8988T (cell line): ENCODE measurements around the gene FAM13B.
"Not testable (repeated sequence)": the region's sequence is repeated elsewhere in the genome, so short reads cannot be mapped to it uniquely, and the experiment has no call there.

Experiments
- DNase-seq: peaks from one replicate; pipeline ENCODE4 v3.0.0; 2011

The FAM13B gene

DNA sequence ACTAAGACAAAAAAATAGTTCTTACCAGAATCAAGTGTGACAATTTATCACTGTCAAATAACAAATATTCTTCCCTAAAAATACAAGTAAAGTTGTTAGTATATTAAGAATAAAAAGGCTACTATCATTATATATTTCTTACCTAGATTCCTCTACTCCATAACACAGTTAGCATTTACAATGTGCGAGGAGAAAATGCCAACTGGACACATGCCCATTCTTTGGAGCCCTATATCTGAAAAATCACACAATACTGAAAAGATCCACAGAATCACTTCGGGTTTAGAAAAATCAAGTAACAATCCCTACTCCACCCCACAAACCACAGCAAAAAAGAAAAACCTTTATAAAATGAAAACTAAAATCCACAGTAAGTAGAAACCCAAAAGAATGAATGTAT lies 72.7 kb downstream of the FAM13B start:
- no peak for DNase-seq

DNA sequence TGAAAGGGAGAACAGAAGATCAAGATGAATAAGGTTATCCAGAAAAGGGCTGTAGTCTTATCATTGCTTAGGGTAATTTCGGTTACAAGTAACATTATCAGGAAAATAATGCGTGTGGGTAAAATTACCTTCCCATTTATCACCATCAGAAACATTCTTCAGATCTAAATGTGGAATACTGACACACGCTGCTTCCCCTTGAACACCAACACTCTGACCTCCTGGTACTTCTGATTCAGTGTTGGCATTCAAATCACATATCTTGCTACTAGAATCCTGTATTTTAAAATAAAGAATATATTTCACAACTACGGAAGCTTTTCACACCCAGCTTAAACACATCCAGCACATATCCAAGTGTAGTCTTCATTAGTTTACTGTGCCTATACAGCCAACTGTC lies 73.4 kb downstream of the FAM13B start:
- DNase-seq = no peak

DNA sequence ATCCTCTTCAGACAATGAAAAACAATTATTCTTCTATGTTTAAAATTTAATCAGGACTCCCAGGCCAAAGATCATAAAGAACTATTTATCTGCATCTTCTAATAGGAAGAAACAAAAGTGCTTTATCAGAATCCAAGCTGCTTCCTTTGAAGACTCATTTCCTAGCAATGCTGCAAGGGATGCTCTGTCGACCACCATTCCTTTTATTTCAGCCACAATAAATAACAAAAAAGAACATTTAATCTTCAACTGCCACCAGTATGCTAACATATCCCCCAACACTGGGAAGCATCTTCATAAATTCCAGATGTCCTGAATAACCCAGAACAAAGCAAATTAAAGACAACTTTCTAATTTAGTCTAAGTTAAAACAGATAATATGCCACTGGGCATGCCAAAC lies 74.9 kb downstream of the FAM13B start:
- DNase-seq = no peak

DNA sequence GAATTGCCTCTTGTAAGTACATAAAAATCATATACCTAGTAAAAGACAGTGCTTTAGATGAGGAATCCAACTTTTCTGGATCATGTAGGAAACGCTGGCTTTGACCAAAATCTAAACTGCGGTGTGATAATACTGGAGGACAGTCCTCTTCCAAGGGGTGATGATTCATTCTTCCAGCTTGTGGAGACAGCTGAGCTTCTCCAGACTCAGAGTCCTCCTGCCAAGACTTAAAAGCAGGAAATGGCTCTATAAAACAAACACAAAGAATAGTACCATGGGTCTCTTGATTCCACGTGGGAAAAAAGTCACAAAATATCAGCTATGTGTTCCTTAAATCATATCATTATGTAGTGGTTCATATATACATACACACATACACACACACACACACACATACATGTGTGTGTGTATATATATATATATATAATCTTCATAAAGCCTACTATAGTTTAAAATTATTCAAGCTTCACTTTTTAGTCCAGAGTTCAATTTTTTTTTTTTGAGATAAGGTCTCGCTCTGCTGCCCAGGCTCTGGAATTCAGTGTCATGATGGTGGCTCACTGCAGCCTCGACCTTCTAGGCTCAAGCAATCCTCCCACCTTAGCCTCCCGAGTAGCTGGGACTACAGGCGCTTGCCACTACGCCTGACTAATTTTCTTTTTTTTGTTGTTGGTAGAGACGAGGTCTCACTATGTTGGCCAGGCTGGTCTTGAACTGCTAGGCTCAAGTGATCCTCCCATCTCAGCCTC lies 78.6 kb downstream of the FAM13B start:
- no peak for DNase-seq

DNA sequence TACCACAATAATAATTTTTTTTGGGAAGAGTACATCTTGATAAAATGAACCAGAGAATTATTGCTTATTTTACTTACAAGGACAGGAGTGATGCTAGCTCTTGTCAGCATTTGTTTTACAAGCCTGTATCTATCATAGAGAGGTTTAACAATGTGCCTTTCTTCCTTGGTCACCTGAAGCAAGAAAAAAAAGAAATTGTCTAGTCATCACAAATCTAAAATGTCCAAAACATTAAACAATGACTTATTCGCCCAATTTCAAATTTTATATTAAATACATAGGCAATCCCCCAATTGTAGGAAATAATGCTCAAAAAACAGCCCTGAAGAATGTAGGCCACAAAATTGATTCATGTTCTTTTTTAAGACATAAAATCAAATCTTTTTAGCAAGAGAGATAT lies 87.1 kb downstream of the FAM13B start:
- no peak for DNase-seq

DNA sequence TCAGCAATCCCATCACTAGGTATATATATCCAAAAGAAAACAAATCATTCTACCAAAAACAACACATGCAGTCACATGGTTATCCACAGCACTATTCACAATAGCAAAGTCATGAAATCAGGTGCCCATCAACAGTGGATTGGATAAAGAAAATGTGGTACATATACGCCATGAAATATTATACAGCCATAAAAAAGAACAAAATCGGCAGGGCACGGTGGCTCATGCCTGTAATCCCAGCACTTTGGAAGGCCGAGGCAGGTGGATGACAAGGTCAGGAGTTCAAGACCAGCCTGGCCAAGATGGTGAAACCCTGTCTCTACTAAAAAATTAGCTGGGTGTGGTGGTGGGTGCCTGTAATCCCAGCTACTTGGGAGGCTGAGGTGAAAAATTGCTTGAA lies 88.6 kb downstream of the FAM13B start:
- not testable (repeated sequence) for DNase-seq

DNA sequence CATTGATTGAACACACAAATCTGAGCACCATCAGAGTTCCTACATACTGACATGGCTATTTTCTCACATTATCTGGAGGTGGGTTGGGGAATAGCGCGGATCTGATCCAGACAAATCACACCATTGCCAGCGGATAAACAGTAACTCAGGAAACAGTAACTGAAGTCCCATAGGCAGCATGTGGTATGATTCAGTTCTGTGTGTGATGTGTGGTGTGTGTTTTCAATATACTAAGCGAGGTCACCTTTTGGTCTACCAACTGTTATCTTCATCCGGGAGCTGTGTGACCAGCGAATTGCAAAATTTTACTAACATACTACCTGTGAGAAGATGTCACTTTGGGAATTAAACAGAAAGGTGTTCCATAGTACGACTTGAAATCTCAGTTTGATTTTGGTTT lies 93.5 kb downstream of the FAM13B start:
- no peak for DNase-seq

DNA sequence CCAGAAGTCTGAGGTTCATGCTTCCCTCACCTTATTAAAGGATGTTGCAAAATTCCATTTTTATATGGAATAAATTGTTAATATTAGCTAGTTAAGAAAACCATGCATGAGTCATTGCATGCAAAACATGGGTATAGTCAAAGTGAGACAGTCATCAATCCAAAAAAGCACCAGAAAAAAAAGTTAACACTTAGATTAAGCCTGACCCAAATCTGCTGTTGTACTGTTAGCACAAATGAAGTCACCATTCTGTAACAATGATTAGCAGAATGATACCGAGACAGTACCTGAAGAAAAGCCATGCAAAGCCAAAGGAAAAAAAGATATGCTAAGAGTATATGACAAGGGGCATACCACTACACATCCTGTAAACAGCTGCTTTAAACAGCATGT lies 94.1 kb downstream of the FAM13B start:
- no peak for DNase-seq

DNA sequence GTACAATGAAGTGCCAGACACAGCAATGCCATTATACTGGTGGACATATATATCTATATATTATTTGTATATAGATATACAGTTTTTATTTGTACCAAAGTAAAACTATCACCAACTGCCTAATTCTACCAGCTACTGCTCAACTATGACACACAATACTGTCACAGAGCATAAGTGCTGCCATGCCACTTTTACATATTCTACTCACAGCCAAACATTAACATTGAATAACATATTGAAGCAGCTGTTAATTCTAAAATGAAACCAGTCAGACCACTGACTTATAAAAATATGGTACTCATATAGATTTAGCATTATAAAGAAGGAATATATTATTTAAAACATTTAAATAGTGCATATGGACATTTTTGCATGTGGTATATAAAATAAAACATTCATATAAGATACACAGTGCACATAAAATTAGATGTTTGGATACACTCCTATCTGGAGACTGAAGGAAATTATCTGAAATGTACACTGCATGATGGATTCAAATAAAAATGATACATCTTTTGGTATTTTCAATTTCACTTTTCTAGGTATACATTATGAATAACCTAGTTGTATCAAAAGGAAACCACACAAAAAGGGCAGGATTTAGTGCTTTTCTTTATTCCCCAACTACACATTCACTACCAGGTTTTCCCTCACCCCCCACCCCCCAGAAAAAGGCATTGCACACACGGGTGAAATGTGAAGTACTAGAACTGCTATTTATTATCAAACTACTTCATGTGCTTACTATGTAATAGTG lies 94.7 kb downstream of the FAM13B start:
- DNase-seq = no peak

DNA sequence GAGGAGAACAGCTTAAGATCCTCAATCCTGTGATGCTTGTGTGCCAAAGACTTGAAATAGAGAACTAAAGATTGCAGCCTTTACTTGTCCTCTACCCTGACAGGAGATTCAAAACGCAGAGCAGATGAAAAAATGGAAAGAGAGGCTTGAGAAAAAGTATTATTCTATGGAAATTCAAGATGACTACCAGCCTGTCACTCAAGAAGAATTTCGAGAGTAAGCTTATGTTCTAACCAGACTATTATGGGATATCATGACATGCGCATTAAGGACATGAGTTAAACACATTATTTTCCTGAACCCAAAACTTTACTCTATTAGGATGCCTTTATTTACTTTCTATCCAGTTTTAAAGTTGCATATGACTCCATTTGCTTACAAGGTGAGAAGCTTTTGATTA lies 97.2 kb downstream of the FAM13B start:
- no peak for DNase-seq

DNA sequence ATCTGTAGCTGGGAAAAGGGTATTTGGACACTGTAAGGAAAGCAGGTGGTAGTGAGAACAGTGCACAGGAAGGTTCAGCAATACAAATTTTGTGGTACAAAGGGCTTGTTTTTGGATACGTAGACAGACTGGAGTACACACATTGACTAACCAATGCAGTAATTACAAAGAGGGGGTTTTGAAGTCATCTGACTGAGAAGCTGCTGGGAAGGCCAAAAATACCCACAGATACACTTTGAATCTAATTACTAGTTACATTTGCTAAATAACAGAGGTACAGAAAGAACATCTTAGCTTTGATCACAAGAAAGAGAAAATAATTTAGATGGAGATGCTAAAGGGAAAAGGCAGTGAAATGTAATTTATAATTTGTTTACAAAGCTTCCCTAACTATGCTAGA lies 97.7 kb downstream of the FAM13B start:
- DNase-seq = no peak

DNA sequence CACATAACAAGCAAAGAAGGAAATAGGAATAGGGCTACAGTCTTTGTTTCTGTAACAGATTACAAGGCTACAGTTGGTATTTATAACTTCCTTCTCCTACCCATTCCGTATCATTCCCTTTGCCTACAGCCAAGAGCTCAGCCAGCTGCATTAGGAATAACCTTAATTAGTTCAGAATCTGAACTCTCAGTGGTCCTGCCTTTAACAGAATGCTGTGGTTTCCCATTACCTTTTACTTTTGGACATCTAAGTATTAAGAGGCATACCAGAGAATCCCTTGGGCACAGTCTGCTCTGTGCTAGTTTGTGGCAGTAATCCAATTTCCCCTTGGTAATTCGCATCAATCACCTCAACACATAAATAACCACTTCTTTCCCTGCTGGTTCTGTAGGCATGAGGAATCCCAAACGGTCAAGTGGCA lies 99.4 kb downstream of the FAM13B start:
- no peak for DNase-seq

DNA sequence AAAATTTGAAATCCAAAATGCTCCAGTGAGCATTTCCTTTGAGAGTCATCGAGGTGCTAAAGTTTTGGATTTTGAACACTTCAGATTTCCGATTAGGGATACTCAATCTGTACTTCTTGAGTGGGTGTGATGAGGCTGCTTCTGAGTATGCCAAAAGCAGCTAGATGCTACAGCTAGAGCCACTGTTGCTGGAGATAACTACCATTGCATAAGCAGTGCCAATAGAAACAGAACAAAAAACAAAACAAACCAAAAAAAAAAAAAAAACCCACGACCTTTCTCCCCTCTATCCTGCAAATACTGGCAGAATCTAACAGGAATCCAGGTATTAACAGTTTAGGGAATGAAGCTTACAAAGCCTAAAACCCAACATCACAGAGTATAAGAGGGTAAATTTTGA lies 100.1 kb downstream of the FAM13B start:
- DNase-seq = no peak

DNA sequence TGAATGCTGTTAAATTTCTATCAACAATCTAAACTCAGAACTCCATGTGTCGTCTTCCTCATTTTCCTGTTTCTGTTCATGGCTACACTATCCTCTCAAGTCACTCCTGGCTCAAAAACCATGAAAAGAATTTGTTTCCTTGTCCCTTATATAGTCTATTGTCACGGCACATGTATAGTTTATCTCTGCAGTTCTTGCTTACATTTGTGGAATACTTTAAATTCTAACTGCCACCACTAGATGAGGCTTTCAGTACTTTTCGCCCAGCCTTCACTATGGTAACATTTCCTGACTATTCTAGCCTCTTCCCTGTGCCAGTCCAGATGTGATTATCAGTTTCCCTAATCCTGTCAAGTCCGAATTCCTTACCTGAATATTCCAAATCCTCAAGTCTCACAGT lies 109.0 kb downstream of the FAM13B start:
- DNase-seq = no peak

DNA sequence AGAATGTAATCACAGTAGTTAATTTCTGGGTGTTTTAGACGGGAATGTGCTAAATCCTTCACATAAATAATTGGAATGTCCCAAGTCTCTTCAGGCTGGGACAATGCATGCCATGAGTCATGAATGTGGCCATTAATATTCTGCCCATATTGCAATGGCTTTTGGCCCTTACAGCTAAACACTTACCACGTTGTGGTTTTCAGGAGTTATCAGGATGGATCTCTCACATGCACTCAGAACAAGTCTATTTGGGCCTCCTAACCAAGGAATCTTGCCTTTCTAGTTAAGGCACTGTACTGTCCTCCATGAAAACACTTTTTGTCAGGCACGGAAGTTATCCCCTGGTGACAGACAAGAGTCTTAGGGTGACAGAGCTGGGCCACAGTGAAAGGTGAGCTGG lies 110.9 kb downstream of the FAM13B start:
- no peak for DNase-seq

DNA sequence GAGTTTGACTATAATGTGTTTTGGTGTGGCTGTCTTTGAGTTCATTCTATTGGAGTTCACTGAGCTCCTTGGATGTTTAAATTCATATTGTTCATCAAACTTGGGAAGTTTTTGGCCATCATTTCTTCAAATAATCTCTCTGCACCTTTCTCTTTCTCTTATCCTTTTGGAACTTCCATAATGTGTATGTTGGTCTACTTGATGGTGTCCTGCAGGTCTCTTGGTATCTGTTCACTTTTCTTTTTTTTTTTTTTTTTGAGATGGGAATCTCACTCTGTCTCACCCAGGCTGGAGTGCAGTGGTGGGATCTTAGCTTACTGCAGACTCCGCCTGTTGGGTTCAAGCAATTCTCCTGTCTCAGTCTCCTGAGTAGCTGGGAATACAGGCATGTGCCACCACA lies 116.0 kb downstream of the FAM13B start:
- DNase-seq = no peak

DNA sequence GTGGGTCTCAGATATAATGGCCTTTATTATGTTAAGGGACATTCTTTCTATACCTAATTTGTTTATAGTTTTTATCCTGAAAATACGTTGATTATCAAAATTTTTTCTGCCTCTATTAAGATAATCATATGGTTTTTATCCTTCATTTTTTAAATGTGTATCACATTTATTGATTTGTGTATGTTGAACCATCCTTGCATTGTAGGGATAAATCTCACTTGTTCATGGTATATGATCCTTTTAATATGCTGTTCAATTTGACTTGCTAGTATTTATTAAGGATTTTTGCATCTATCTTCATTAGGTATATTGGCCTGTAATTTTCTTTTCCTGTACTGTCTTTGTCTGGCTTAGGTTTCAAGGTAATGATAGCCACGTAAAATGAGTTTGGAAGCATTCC lies 118.1 kb downstream of the FAM13B start:
- DNase-seq = no peak

DNA sequence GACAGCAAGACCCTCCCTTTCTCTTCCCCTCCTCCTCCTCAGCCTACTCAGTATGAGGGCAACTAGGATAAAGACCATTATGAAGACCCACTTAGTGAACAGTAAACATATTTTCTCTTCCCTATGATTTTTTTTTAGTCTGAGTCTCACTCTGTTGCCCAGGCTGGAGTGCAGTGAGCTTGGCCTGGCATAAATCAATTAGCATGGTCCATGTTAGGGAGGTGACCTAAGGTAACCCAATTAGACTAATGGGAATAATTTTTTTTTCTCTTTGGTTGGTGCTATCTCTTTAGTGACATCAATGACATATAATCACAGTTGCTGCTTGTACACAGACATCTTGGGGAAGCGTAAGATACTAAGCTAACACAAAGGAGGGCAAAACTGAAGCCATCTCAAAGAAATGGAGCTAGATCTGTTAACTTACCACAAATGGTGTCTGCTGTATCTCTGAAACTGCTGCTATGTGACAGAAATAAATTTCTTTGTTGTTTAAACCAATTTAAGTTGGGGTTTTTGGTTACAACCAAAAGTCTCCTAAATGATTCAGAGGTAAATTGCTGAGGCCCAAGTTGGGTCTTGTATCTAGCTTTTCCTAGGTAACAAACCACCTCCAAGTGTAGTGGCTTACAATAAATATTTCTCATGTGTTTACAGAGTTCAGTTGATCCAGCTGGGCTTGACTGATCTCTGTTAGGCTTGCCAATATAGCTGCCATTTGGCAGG lies 130.3 kb downstream of the FAM13B start:
- no peak for DNase-seq

DNA sequence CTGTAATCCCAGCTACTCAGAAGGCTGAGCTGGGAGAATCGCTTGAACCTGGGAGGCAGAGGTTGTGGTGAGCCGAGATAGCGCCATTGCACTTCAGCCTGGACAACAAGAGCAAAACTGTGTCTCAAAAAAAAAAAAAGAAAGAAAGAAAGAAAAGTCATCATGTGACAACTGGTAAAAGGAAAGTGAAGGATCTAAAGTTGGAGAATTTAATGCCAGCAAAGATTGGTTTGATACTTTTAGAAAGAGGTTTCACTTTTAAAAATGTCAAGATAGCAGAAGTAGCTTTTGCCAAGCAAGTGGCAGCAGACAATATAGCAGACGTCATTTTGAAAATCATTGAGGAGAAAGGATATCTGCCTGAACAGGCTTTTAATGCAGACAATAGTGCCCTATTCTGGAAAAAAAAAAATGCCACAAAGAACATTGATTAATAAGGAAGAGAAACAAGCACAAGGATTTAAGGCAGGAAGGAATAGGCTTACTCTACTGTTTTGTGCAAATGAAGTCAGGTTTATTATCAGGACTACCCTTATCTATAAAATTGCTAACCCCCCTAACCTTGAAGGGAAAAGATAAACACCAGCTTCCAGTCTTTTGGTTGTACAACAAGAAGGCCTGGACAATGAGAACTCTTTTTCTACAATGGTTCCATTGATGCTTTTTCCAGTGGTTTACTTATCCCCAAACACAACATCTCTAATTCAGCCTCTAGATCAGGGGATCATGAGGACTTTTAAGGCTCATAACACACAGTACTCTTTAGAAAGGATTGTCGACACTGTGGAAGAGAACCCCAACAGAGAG lies 131.7 kb downstream of the FAM13B start:
- no peak for DNase-seq

DNA sequence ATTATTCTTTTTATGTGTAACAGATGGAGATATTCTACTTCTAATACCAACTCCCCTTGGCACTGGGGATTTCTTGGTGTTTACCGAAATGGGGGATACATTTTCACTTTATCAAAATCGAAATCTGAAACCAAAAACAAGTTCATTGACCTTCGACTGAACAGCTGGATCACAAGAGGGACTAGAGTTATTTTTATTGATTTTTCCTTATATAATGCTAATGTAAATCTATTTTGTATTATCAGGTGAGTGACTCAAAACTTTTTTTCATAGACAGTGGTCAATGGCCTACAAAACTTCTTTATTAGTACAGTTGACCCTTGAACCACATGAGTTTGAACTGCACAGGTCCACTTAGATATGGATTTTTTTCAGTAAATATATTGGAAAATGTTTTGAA lies 133.4 kb downstream of the FAM13B start:
- no peak for DNase-seq

DNA sequence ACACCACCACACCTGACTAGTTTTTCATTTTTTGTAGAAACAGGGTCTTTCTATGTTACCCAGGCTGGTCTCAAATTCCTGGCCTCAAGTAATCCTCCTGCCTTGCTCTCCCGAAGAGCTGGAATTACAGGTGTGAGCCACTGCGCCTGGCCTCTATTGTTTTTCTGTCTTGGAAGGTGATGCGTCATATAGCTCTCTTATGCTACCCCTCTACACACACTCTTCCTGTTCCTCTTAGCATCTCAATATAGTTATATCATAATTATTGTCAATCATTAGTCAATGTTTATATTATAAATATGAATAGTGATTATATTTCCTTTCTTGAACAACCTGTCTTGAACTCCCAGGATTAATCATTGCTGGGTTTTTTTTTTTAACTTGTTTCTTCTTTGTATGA lies 136.3 kb downstream of the FAM13B start:
- no peak for DNase-seq

DNA sequence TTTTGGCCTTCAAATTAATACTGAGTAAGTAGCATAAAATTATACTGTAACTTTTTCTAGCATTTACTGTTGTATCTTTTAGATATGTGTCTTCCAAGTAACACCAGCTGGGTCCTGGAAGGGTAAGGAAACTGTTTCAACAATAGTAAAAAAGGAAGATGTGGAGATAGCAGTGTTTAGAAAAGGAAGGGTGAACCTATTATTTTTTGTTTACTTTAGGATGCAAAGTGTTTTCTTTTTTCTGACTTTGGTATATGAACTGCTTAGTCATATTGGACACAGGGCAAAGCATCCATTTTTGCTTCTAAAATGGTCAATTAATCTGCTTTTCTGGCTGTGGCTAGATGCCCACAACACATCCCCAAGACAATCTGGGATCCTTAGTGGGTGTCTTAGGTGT lies 138.3 kb downstream of the FAM13B start:
- DNase-seq = no peak

DNA sequence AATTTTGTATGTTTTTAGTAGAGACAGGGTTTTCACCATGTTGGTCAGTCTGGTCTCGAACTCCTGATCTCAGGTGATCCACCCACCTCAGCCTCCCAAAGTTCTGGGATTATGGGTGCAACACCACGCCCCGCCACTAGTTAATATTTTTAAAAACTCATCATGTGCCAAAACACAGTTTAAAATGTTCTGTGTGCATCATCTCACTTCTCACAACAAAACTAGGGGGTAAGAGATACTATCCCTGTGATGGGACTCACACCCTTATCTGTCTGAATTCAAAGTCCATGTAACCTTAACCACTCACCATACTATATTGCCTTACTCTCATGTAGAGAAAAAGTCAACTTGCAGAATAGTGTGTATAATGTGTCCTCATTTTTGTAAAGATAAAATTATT lies 141.0 kb downstream of the FAM13B start:
- no peak for DNase-seq
